HL-60 (cell line): ENCODE results near the gene ITPR3.

Experiments used
- DNase-seq, 2 experiments: peaks; one replicate each; pipeline ENCODE4 v3.0.0-alpha.2; 2010 to 2020; ENCODE audit warnings: low read depth in 1 of 2, low spot score in 1 of 2
- H3K27ac ChIP-seq: fragments of 250-450 bp; sonication (Bioruptor Pico); replicated peaks from 2 replicates; pipeline ENCODE4 v1.5.1; 2020; ENCODE audit warnings: mild to moderate bottlenecking, moderate library complexity
- H3K27me3 ChIP-seq: fragments of 250-450 bp; sonication (Bioruptor Pico); 2 replicates; pipeline ENCODE4 v1.5.1; 2021; ENCODE audit warnings: mild to moderate bottlenecking, moderate library complexity; ENCODE audit not compliant: insufficient read depth, poor library complexity, severe bottlenecking
- H3K4me3 ChIP-seq: replicated peaks from 2 replicates; pipeline ENCODE4 v1.5.1; 2011; ENCODE audit warnings: mild to moderate bottlenecking, control low read depth, low read length; ENCODE audit not compliant: insufficient read depth
- CTCF ChIP-seq: IDR thresholded peaks from one replicate; pipeline ENCODE4 v1.5.1; 2011; ENCODE audit warnings: low read length, control low read depth, inconsistent platforms; ENCODE audit not compliant: insufficient read depth
- GABPA ChIP-seq: IDR thresholded peaks from 2 replicates; pipeline ENCODE4 v1.6.1; 2012; ENCODE audit warnings: low read depth
- POLR2AphosphoS5 ChIP-seq: IDR thresholded peaks from 2 replicates; pipeline ENCODE4 v1.6.1; 2012; ENCODE audit warnings: low read depth
- SPI1 ChIP-seq: IDR thresholded peaks from 2 replicates; pipeline ENCODE4 v1.6.1; 2012; ENCODE audit warnings: low read depth, mild to moderate bottlenecking, borderline replicate concordance
- TF ChIP-seq, protein P1 (sequence below): IDR thresholded peaks from 2 replicates; pipeline ENCODE4 v1.6.1; 2012; ENCODE audit warnings: low read depth; ENCODE audit not compliant: insufficient replicate concordance

The ITPR3 gene

GRCh38 chr6:33670971-33671743 is 50.0 kb downstream of the ITPR3 start:
- DNase-seq, result no peak
- no peaks in the 10 kb centered on the region for H3K27me3 ChIP-seq
- H3K27ac ChIP-seq, result no peak overlapping the region
- no peak overlapping the region for H3K4me3 ChIP-seq
- no peak for TF ChIP-seq GABPA
- no peak for TF ChIP-seq CTCF
- TF ChIP-seq, protein P1, sequence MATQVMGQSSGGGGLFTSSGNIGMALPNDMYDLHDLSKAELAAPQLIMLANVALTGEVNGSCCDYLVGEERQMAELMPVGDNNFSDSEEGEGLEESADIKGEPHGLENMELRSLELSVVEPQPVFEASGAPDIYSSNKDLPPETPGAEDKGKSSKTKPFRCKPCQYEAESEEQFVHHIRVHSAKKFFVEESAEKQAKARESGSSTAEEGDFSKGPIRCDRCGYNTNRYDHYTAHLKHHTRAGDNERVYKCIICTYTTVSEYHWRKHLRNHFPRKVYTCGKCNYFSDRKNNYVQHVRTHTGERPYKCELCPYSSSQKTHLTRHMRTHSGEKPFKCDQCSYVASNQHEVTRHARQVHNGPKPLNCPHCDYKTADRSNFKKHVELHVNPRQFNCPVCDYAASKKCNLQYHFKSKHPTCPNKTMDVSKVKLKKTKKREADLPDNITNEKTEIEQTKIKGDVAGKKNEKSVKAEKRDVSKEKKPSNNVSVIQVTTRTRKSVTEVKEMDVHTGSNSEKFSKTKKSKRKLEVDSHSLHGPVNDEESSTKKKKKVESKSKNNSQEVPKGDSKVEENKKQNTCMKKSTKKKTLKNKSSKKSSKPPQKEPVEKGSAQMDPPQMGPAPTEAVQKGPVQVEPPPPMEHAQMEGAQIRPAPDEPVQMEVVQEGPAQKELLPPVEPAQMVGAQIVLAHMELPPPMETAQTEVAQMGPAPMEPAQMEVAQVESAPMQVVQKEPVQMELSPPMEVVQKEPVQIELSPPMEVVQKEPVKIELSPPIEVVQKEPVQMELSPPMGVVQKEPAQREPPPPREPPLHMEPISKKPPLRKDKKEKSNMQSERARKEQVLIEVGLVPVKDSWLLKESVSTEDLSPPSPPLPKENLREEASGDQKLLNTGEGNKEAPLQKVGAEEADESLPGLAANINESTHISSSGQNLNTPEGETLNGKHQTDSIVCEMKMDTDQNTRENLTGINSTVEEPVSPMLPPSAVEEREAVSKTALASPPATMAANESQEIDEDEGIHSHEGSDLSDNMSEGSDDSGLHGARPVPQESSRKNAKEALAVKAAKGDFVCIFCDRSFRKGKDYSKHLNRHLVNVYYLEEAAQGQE, result no peak
- no peak for TF ChIP-seq SPI1
- no peak for TF ChIP-seq POLR2AphosphoS5

GRCh38 chr6:33671744-33672072 is 50.6 kb downstream of the ITPR3 start:
- Histone ChIP-seq H3K27ac (no peak overlapping the region), H3K4me3 (no peak overlapping the region), H3K27me3 (no peaks in the 10 kb centered on the region)
- DNase-seq, result no peak
- TF ChIP-seq, protein P1, result no peak

DNA sequence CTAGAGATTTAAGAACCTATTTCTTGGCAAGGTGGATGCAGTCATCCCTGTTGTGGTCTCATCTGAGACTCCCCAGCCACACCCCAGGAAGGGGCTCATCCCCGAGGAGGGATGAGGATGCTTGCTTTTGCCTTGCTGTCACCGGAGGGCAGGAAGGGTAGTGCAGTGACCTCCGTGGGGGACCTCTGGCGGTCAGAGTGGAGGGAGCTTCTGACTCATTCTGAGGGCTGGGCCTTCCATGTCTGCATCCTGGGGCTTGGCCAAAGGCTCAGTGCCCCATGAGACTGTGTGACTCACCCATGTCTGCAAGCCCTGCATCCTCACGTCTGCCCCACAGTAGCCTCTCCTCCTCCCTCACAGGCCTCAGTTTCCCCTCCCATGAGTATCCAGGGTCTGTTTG is 51.7 kb downstream of the ITPR3 start:
- no peak for TF ChIP-seq GABPA
- no peak for TF ChIP-seq SPI1
- TF ChIP-seq, protein P1, result no peak
- peak; percentile 23 for TF ChIP-seq CTCF
- TF ChIP-seq POLR2AphosphoS5, result no peak
- peak; percentile 41 to 51 for DNase-seq
- H3K4me3 ChIP-seq, result no peak overlapping the region
- H3K27ac ChIP-seq, result no peak overlapping the region
- H3K27me3 ChIP-seq, result no peaks in the 10 kb centered on the region
